C1 segment of cervical spinal cord (tissue), 14 donors: ENCODE data around the gene KIRREL1.
A peak's percentile ranks its signal among the peaks of the same experiment; 100 is the strongest.

ENCODE experiments used
- DNase-seq, 14 donors: peaks; one replicate each; lab custom pipeline; 2025; lab: John Stamatoyannopoulos, UW

Gene KIRREL1

DNA sequence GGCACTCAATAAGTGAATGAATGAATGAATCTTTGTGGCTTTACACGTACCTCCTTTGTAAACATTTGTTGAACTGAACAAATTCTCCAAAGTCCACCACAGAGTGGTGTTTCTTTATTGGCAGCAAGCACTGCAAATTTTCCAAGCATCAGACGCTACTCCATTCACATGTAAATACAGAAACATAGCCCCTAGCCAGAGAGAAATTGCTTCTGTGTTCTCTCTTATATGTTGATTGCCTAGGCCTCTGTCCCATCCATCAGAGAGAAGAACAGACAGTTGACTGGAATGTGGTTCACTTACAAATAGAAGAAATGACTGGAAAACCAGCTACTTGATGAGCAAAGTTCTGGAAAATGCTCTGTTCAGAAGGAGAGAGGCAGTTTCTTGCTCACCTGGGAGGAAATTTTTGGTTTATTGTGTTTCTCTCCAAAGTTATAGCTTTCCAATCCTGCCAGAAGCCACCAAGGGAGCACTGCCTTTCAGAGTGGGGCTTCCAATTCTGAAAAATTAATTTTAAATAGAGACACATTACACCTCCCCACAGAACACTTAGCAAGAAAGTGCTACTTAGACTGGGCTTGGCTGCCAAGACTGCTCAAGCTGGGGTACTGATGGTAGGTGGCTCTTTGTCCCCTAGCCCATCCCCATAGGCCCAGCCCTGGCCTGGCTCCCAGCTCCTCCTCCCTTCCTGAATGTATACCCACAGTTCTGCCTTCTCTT, 18.1 kb upstream of the KIRREL1 start:
- DNase-seq = no peak

DNA sequence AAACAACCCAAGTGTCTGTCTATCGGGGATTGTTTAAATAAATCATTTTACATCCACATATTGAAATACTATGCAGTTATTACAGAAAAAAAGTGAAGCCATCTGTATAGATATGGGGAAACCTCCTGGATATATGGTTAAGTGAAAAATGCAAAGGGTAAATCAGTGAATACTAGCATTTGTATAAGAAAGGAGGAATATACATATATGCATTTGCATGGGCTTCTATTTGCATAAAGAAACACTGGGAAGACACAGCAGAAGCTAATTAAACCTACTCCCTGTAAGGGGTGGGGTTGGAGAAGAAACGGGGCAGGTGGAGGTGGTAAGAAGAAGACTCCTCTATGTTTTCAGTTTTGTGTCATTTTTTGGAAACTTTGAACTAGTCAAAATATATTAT, 16.6 kb upstream of the KIRREL1 start:
- DNase-seq = no peak

DNA sequence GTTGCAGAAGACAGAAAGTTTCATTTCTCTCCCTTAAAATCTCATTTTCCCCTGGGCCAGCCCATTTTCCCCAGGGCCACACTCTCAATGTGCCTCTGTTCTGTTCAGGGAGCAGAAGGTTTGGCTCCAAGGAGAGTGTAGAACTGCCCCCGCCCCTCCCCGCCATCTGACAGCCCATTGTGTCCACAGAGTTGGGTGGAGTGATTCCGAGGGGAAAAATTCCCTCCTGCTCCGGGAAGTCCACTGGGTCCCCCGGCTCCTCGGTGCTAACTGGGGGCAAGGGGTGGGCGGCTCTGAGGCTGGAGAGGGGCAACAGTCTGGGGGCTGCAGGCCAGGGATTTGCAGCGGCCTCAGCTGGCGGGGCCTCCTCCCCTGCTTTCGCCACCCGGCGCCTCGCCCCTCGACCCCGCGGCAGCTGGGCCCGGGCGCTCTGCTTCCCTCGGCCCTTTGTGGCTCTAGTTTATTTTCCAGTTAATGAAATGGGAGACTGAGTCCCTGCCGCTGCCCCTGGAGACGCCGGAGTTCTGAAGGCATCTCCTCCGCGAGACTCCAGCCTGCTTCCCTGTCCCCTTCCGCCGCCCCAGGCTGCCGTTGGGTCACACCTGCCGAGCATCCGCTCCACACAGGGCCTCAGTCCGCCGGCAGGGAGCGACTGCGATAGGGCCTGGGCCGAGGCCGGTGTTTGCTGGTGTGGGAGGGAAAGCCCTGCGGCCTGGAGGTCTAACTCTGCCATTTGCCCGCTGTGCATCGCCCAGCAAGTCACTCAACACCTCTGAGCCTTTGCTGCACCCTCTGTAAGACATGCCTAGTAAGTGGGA, 14.7 kb upstream of the KIRREL1 start:
- DNase-seq = no peak

DNA sequence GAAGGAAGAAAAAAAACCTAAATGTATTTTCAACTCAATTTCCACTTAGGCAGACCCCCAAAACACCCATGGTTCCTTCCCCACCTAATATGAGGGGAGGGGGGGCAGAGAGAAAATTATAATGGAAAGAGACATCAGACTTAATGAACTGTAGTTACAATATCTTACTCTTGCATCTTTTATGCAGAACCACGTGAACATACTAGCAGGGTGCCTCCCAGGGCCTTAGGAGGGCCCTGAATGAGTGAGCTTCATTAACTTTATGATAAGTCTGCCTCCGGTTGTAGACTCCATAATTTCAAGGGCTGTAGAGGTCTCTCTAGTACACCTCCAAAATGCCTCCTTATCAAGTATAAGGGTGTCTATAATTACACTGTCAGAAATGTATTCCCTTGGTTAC, 11.3 kb upstream of the KIRREL1 start:
- no peak for DNase-seq

DNA sequence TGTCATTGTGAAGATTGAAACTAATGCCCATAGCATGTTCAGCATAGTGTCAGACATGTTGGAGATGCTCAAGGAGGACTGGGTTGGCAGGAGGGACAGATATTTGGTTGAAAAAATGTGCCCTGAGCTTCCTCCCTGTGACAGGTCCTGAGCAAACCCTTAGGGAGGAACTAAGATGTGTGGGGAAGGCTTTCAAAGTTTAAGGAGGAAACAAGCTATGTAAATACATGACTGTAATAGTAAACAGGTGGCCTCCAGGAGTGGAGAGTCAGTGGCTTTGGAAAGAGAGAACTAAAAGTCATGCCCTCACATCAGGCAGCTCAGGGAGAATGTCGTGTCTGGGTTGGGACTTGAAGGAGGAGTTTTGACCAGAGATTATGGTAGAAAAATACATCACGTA, 9.7 kb upstream of the KIRREL1 start:
- DNase-seq = no peak

DNA sequence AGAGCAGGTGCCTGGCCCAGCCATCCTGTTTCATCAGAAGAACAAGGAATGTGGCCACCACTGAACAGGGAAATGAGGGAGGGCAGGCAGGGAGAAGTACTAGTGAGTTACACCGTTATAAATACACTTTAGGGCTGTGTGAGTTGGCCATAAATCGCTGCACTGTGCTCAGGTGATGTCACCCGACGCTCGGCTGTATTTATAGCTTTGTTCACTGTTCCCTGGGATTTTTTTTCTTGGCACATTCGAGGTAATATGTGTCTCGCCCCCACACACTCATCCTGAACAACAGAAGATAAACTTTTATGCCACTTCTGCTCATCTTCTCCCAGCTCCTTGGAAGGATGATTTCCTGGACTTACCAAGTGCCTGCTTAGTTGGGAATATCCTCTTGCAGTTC, 9.0 kb upstream of the KIRREL1 start:
- DNase-seq = no peak

DNA sequence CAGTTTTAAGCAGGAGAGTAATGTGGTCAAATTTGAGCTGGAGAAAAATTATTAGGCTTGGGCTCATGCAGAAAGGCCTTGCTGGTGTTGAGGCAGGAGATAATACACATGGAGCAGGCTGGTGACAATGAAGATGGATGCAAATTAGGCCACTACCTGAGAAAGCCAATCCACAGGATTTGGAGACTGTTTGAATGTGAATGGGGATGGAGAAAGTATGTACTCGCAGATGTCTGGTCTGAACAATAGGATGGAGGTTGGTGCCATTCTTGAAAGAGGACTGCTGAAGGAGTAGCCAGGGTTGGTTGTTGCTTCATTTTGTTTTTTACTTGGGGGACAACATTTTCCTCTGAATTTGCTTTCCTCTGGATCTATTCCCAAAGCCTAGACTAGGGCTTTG, 8.0 kb upstream of the KIRREL1 start:
- no peak for DNase-seq

DNA sequence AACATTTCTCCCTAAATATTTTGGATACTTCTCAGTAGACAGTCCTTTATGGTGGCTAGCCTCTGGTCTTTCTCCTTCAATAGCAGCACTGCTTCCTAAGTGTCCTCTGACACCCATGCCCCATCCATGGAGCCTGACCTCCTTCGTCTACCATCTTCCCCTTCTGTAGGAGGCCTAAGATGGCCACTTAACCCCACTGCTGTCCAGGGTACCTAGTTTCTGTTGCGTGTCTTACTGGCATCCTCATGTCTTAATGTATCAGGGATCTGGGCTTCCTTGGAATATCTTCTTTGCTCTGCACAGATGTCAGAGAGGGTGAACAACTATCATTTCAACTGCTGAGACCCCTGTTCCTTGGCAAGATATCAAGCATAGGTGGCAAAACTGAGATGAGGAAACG, 5.4 kb upstream of the KIRREL1 start:
- DNase-seq = no peak

DNA sequence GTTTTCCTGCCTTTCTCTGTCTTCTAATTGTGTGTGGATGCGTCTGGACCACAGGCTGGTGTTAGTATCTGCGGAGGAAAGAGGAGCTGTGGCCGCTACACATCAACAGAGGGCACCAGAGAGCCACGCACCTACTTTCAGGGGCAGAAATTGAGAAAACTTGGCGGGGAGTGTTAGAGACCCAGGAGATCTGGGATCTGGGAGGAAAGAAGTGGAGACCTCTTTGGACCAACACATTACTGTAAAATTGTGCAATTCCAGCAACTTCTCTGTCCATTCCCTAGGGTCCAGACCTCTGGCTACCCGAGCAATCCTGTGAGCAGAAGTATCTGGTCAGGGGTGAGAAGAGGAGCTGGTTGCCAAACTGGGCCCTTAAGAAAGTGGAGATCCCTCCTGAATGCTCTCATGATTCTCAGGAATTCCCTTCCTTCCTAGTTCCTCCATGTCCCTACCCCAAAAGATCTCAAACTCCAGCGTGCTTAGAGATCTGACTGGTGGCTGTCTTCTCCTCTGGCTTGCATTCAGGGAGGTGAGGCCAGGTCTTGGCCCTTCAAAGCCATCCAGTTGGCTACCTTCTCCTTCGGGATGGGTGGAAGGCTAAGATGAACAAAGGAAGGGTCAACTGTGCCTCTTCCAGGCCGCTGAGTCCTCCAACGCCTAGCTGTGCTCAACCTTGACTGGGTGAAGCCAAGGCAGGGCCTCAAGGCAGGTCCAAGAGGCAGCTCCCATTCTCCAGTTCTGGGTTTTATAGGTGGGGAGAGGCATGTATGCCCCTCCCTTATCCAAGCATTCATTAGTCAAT, 1.2 kb upstream of the KIRREL1 start:
- peak in 10 of 14 donors; percentile 3 to 49 (median 33) for DNase-seq

DNA sequence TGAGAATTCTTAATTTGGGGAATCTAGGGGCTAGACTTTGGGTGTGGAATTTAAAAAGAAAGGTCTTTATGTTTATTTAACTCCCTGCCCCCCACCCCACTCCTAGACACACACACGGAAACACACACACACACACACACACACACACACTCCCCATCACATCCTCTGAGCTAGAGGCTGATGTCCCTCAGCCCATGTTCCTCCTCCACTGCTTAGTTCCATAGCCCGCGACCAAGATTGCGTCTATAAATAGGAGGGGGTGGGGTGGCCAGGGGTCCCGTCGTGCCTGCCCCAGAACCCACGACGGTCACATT, 655 bp upstream of the KIRREL1 start:
- no peak for DNase-seq

DNA sequence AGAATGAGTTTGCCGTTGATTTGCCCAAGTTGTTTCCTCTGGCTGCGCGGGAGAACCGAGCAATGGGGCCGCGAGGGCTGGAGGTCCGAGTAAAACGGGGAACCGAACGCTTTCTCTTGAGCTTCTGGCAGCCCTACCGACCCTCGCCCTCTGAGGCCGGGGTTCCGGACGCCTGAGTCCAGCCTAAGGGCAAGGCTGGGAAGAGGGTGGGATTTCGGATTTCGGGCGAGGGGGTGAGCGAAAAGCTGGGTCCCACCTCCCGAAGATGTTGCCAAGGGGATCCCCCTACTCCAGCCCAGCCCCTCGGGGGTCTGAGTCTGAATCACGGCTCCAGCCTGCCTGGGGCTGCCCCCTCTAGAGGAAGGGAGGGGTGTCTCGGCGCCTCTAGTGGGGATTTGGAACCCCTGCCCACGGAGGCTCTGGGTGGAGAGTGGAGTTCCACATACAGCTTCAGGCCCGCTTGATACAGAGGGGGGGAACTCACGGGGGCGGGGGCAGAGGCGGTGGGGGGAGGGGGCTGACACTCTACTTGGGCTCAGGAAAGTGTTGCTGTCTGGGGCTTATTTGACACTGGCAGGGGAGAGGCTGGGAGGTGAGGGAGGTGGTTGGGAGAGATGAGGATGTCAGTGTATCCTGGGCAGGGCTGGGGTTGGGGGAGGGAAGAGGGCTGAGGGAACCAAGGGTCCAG, 617 bp downstream of the KIRREL1 start:
- DNase-seq = no peak

DNA sequence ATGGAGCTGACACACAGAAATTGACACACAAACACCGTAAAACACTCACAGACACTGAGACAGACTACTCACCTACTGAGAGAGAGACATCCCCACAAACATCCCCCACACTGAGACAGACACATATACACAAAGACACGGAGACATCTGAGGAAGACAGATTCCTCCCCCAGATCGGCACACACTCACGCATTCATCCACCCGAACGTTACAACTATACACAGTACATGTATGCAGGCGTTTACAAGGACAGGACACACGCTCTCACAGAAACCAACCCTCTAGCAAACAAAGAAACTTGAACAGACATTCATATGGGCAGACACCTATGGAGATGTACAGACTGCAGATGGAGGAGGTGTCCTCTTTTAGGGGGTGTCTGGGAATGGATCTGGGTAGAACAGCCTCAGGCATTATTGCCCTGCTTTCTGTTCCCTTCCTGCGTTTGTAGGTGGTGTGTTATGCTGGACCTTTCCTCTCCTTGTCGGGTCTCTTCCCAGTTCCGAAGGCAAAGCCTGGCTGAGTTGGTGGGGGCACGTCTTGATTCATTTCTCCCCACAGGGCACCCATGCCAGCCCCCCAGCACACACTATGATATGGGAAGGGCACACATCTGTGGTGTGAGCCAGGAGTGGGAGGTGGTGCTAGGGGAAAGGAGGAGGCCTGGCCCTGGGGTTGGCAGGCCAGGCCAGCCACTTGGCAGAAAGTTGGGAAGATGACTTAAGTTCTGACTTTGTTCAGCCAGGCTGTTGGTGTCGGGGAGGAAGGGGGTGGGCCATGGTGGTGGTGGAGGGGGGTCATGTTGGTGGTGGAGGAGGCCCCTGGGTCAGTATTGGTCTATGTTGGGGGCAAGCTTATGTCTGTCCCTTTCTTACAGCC, 1.5 kb downstream of the KIRREL1 start:
- DNase-seq = peak in 4 of 14 donors; percentile 10 to 39 (median 30)

DNA sequence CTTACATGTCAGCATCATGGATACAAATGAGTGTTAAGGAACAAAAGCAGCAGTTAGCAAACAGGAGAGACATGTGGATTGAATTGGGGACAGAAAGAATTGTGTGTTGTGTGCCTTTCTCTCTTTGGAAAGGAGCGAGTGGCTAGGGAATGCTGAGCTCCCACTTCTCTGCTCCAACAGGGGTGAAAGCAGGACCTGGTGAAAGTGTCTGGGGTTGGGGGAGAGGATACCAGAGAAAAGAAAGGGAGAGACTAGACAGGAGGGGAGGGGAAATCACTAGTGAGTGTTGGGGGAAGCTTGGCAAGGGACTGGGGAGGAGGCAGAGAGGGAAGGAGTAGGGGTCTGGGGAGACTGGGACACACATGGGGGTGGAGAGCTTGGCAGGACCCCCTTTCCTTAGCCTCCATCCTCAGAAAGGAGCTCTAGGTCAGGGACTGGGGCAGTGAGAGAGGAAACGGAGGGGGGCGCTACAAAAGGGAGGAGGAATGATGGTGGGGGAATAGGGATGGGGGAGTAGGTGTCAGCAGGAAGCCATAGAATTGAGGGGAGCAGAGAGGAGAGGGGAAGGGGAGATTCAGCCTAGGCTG, 2.2 kb downstream of the KIRREL1 start:
- no peak for DNase-seq

DNA sequence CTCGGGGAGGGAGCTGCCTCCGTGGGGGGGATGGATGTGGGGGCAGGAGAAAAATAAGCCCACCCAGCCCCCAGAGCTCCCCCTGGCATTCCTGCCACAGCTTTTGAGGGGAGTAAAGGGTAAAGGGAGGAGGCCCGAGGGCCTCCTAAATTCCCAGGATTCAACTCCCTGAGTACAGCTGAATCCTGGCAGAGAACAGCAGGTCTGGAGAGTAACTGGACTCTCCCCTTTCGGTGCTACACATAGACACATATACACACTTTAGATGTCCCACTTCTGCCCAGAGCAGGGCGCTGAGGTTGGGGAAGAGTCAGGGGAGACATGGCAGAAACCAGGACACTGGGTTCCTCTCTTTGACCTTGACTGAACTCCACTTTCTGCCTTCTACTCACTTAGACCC, 3.0 kb downstream of the KIRREL1 start:
- no peak for DNase-seq

DNA sequence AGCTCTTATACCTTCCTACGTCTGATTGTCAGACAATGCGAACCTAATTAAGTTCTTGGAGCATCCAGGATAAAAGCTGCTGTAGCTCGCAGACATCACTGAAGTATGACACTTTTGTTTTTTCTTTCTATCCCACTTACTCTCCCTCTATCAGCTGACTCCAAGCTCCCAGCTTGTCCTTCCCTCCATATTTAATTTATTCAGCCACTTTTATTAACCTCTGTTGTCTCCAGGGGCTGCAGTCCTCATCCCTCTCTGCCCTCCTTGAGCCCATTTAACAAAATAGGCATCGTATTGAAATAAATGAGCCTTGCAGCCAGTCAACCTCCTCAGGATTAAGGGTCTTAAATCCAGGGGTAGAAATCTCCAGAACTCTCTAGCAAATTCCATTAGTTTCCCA, 7.1 kb downstream of the KIRREL1 start:
- no peak for DNase-seq

DNA sequence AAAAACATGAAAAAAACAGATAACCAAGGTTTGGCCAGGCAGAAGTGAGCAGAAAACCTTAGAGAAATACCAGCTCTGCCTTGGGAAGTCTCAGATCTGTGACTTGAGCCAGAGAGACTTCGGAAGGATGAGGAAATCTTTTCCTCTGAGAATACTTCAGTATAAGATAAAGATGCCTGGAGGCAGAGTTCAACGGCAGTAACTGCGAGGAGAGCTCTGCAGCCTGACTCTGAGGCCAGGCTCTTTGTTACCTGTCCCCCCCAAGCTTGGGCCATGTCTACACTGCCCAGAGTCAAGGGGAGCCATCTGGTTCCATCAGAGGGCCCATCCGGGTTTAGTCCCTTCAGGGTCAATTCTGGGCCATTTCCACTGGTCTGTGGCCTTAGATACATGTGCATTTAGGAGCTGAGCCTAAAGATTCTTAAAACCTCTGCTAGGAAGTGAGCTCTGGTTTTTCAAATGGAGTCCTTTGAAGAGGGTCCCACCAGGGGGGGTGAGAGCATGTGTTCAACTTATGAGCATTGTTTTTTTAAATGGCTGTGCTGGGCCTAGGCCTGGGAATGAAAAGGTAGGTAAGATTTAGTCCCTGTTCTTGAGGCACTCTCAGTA, 8.7 kb downstream of the KIRREL1 start:
- DNase-seq = no peak

DNA sequence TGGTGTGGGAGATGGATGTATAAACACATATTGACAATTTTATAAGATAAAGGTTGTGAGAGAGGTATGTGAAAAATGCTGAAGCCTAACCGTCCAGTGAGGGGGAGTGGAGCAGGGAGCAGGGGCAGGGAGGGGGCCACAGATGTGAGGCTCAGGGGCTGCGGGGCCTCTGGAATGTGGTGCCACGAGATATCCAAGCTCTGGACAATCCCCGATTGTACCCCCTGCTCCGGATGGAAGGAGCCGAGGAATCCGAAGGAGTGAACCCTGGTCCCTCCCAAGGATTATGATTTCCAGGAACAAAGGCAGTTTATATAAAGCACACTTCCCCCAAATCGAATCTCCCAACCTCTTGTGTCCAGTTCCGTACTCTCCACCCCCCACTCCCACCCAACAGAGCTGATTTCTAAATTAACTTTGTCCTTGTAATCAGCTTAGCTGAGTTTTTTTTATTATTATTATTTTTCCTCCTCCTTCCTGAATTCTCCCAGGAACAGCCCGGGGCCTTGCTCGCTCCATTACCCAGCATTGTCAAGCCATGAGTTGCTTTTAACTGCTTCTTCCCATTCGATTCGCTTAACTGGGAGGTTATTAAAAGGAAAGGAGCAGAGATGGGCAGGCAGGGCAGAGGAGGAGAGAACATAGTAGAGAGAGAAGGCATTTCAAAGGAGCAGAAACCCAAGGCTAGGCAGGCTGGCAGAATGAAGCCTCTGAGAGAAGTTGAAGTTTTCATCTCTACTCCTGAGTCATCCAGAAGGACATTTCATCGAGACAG, 9.4 kb downstream of the KIRREL1 start:
- DNase-seq = no peak

DNA sequence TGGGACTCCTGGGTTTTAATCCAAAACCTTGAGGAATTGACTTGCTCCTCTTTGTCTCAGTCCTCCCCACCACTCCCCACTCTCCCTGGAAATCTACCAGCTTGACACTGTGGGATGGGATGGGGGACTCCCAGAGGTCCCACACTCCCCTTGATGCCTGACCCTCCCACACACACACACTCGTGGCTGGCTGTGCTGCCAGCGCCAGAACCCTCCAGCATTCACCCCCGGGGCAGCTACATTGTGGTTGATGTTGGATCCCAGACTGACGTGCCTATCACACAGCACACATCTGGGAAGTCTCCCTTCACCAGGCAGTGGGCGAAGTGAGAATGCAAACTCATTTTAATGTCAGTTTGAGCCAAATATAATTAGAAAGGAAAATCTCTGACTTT, 10.0 kb downstream of the KIRREL1 start:
- DNase-seq = no peak

DNA sequence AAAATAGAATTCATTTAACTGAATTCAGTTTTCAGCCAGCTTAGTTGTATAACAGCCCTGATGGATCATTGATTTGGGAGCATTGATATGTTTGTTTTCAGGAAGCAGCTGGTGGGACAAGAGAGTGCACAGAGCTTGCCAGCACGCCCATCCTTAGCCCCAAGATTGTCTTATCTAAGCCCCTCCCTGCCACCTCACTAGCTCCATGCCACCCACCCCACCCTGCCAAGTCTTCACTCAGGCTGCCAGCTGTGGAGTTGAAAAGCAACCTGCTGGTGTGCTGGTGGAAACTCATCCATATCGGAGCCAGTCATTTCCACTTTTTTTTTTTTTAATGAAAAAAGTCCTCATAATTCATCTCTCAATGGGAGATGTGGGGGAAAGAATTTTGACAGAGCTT, 11.8 kb downstream of the KIRREL1 start:
- DNase-seq = no peak
